Measurements from ENCODE around the gene OXSM.

DNA sequence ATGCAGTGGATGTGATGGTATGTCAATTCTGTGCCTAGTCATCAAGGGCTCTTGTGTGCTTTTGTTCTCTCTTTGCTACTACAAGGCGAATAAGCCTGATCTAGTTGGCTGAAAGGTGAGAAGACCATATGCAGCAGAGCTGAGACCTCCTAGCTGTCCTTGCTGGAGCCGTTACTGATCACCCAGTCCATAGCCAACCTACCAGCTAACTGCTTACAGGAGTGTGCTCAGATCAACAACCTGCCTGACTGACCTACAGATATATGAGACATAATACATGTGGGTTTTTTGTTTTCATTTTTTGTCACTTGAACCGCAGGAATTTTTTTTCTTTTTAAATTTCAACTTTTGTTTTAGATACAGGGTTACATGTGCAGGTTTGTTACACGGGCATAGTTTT lies 22.8 kb downstream of the OXSM start:
- TF ChIP-seq, protein P1, sequence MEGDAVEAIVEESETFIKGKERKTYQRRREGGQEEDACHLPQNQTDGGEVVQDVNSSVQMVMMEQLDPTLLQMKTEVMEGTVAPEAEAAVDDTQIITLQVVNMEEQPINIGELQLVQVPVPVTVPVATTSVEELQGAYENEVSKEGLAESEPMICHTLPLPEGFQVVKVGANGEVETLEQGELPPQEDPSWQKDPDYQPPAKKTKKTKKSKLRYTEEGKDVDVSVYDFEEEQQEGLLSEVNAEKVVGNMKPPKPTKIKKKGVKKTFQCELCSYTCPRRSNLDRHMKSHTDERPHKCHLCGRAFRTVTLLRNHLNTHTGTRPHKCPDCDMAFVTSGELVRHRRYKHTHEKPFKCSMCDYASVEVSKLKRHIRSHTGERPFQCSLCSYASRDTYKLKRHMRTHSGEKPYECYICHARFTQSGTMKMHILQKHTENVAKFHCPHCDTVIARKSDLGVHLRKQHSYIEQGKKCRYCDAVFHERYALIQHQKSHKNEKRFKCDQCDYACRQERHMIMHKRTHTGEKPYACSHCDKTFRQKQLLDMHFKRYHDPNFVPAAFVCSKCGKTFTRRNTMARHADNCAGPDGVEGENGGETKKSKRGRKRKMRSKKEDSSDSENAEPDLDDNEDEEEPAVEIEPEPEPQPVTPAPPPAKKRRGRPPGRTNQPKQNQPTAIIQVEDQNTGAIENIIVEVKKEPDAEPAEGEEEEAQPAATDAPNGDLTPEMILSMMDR (conservative IDR thresholded peaks at IDR 0.05 in 1 of 2, IDR thresholded peaks at IDR 0.05 in 1 of 2; ENCODE audit: low read depth in 1 of 2, low read length in 2 of 2): no peak
- no peak for TF ChIP-seq EZH2 (IDR thresholded peaks at IDR 0.05; ENCODE audit: low read length, missing control alignments)

Data from fibroblast of lung (primary cell).